Naive thymus-derived CD8-positive, alpha-beta T cell (primary cell): Measurements from ENCODE around the gene SH3GLB2. TPM values are rescaled to one million over a fixed set of nuclear protein-coding genes. Genes with fewer than 3 reads are reported as not detected.
A peak's percentile ranks its signal among the peaks of the same experiment; 100 is the strongest.

Source experiments
- ATAC-seq, 2 donors: fragments of 150-1000 bp; cut with Tn5 transposase in 1 of 2; sonication (Bioruptor Pico), chemical (Tn5 transposase) in 1 of 2; 1 replicate in 1 of 2; 2 replicates in 1 of 2; pipeline ENCODE4 v1.10.0; 2021; ENCODE audit warnings: mild to moderate bottlenecking in 2 of 2, moderate library complexity in 2 of 2
- POLR2A ChIA-PET: fragments of 350-600 bp; sonication (Branson Sonifier 250); formaldehyde crosslinking; loops from one replicate; lab custom pipeline; 2021; ENCODE audit warnings: antibody characterized with exemption; lab: Charles Lee
- DNase-seq, 10 donors: peaks; one replicate each; pipeline versions ENCODE4 v3.0.0 to v3.0.0-alpha.2; 2020 to 2022
- H3K27ac Mint-ChIP-seq, 10 donors: one replicate each; pipeline ENCODE4 v1.8.0; 2020 to 2022; ENCODE audit warnings: mild to moderate bottlenecking in 10 of 10, mixed read lengths in 10 of 10, moderate library complexity in 4 of 10, inconsistent platforms in 1 of 10
- H3K27me3 Mint-ChIP-seq, 5 donors: one replicate each; pipeline ENCODE4 v1.8.0; 2021 to 2022; ENCODE audit warnings: mixed read lengths in 5 of 5
- H3K36me3 Mint-ChIP-seq, 3 donors: one replicate each; pipeline ENCODE4 v1.8.0; 2020 to 2022; ENCODE audit warnings: mixed read lengths in 3 of 3, mild to moderate bottlenecking in 2 of 3, inconsistent platforms in 1 of 3
- H3K4me1 Mint-ChIP-seq, 4 donors: one replicate each; pipeline ENCODE4 v1.8.0; 2021 to 2022; ENCODE audit warnings: mixed read lengths in 4 of 4
- H3K4me3 Mint-ChIP-seq, 10 donors: one replicate each; pipeline ENCODE4 v1.8.0; 2020 to 2022; ENCODE audit warnings: mild to moderate bottlenecking in 10 of 10, mixed read lengths in 10 of 10, moderate library complexity in 6 of 10, inconsistent platforms in 1 of 10
- H3K9me3 Mint-ChIP-seq, 9 donors: one replicate each; pipeline ENCODE4 v1.8.0; 2020 to 2022; ENCODE audit warnings: mixed read lengths in 9 of 9, mild to moderate bottlenecking in 3 of 9, inconsistent platforms in 1 of 9, moderate library complexity in 1 of 9
- polyA plus RNA-seq, 3 donors: library from polyadenylated mRNA; unstranded; fragments of 300-500 nt; fragmentation: Illumina TruSeq; gene quantifications; one replicate each; pipeline ENCODE4 v1.2.3, GENCODE V29; 2021
- total RNA-seq, 8 experiments: library from RNA in 2 of 8; stranded (reverse) in 2 of 8; gene quantifications; one replicate each; pipeline ENCODE4 v1.2.3 and lab custom pipeline; 2021 to 2026

The SH3GLB2 gene
- 100 to 1,000 TPM; 109 to 113 TPM for total RNA-seq
- polyA plus RNA-seq: 10 to 100 TPM; 21.7 to 40.9 (median 37.8) TPM
- 50.5 to 128 (median 82.6) reads per million in 6 experiments for total RNA-seq (lab: John Stamatoyannopoulos, UW)

- peak within 1 kb of the TSS; percentile 7 to 94 (median 74) for H3K27ac Mint-ChIP-seq
Observed at GRCh38 chr9:129028192-129028966, at the start of gene SH3GLB2. Gene SH3GLB2 (minus strand): TSS chr9:129028331. CDS start chr9:129028154, 177 bp downstream.

GRCh38 chr9:129077236-129077635 is 49.1 kb upstream of the SH3GLB2 start:
- H3K4me1 Mint-ChIP-seq: peaks cover 5 to 40% (median 27%) of the 10 kb centered on the region in 4 donors

More at GRCh38 chr9:129028192-129028966, at the start of gene SH3GLB2:
- Mint-ChIP-seq H3K9me3 (no peaks in the 10 kb centered on the region), H3K4me3 (peak within 1 kb of the TSS; percentile 64 to 86 (median 80)), H3K27me3 (no peaks in the 10 kb centered on the region), H3K4me1 (peaks cover 7 to 31% (median 19%) of the 10 kb centered on the region in 4 donors), H3K36me3 (no peaks in the 10 kb centered on the region)
- peak; percentile 80 to 81 for ATAC-seq
- POLR2A ChIA-PET: interaction anchor here (0.6 to 1.9 kb wide), 8 partner anchors 8 to 244 kb away, joined by 3 to 19 read pairs (median 6); partner anchors contain the start of genes DOLPP1, MIGA2, PTPA and SPOUT1
- peak; percentile 78 to 97 (median 90) for DNase-seq

GRCh38 chr9:129076640-129077037 is 48.5 kb upstream of the SH3GLB2 start:
- Mint-ChIP-seq H3K9me3 (no peaks in the 10 kb centered on the region), H3K4me3 (no peak overlapping the region), H3K36me3 (no peaks in the 10 kb centered on the region), H3K27me3 (no peaks in the 10 kb centered on the region), H3K27ac (peak overlapping the region in 1 of 10 donors; percentile 48), H3K4me1 (peaks cover 5 to 40% (median 27%) of the 10 kb centered on the region in 4 donors)
- POLR2A ChIA-PET: no interaction called here
- DNase-seq: no peak
- ATAC-seq: no peak

More at GRCh38 chr9:129077236-129077635, 49.1 kb upstream of the SH3GLB2 start:
- H3K27ac Mint-ChIP-seq: no peak overlapping the region
- H3K4me3 Mint-ChIP-seq: no peak overlapping the region
- no peaks in the 10 kb centered on the region for H3K9me3 Mint-ChIP-seq
- H3K36me3 Mint-ChIP-seq: no peaks in the 10 kb centered on the region
- POLR2A ChIA-PET: no interaction called here
- DNase-seq (no peak), ATAC-seq (no peak)
- H3K27me3 Mint-ChIP-seq: no peaks in the 10 kb centered on the region

GRCh38 chr9:129075996-129076639 is 48.0 kb upstream of the SH3GLB2 start:
- H3K9me3 Mint-ChIP-seq: no peaks in the 10 kb centered on the region
- DNase-seq: no peak
- H3K4me1 Mint-ChIP-seq: peaks cover 5 to 43% (median 29%) of the 10 kb centered on the region in 4 donors
- no peaks in the 10 kb centered on the region for H3K27me3 Mint-ChIP-seq
- H3K27ac Mint-ChIP-seq: no peak overlapping the region
- H3K4me3 Mint-ChIP-seq: no peak overlapping the region
- POLR2A ChIA-PET: no interaction called here
- no peaks in the 10 kb centered on the region for H3K36me3 Mint-ChIP-seq
- no peak for ATAC-seq

- DNase-seq (no peak), ATAC-seq (no peak)
- Mint-ChIP-seq H3K9me3 (no peaks in the 10 kb centered on the region), H3K27me3 (no peaks in the 10 kb centered on the region), H3K27ac (peak overlapping the region in 3 of 10 donors; percentile 22 to 53 (median 51)), H3K36me3 (no peaks in the 10 kb centered on the region), H3K4me3 (no peak overlapping the region), H3K4me1 (peaks cover 14 to 49% (median 37%) of the 10 kb centered on the region in 4 donors)
- POLR2A ChIA-PET: no interaction called here
Observed at GRCh38 chr9:129074106-129074505, 46.0 kb upstream of the SH3GLB2 start.

- no peaks in the 10 kb centered on the region for H3K27me3 Mint-ChIP-seq
- no peak overlapping the region for H3K4me3 Mint-ChIP-seq
- no peaks in the 10 kb centered on the region for H3K9me3 Mint-ChIP-seq
- DNase-seq (peak in 2 of 10 donors; percentile 29 to 39), ATAC-seq (no peak)
- peaks cover 19 to 56% (median 44%) of the 10 kb centered on the region in 4 donors for H3K4me1 Mint-ChIP-seq
- H3K27ac Mint-ChIP-seq: peak overlapping the region; percentile 6 to 76 (median 53)
- POLR2A ChIA-PET: interaction anchor here (2.1 kb wide), 1 partner anchor 8 kb away, joined by 4 read pairs; the partner anchor contains the start of gene DOLPP1
- peaks cover 0 to under 1% (median 0%) of the 10 kb centered on the region in 3 donors for H3K36me3 Mint-ChIP-seq
Observed at GRCh38 chr9:129073404-129073803, 45.3 kb upstream of the SH3GLB2 start.

- Mint-ChIP-seq H3K36me3 (peaks cover 0 to 2% (median 0%) of the 10 kb centered on the region in 3 donors), H3K4me1 (peaks cover 20 to 60% (median 48%) of the 10 kb centered on the region in 4 donors), H3K27ac (peak overlapping the region in 9 of 10 donors; percentile 21 to 84 (median 71)), H3K4me3 (peak overlapping the region in 4 of 10 donors; percentile 58 to 66 (median 60)), H3K27me3 (no peaks in the 10 kb centered on the region), H3K9me3 (no peaks in the 10 kb centered on the region)
- ATAC-seq: no peak
- POLR2A ChIA-PET: interaction anchor here (0.5 to 2.1 kb wide), 4 partner anchors 9 to 1155 kb away, joined by 3 to 4 read pairs (median 3); partner anchors contain the start of genes DOLPP1, SPTAN1 and ST6GALNAC4
- no peak for DNase-seq
Observed at GRCh38 chr9:129072171-129072570, 44.0 kb upstream of the SH3GLB2 start.

GRCh38 chr9:129071526-129072126 is 43.5 kb upstream of the SH3GLB2 start:
- no peaks in the 10 kb centered on the region for H3K9me3 Mint-ChIP-seq
- peaks cover 0 to 5% (median 0%) of the 10 kb centered on the region in 3 donors for H3K36me3 Mint-ChIP-seq
- ATAC-seq (peak in 1 of 2 donors; percentile 38), DNase-seq (peak in 7 of 10 donors; percentile 16 to 71 (median 36))
- H3K27me3 Mint-ChIP-seq: no peaks in the 10 kb centered on the region
- H3K4me3 Mint-ChIP-seq: peak overlapping the region in 5 of 10 donors; percentile 58 to 66 (median 60)
- H3K27ac Mint-ChIP-seq: peak overlapping the region in 9 of 10 donors; percentile 21 to 84 (median 71)
- POLR2A ChIA-PET: interaction anchor here (0.5 to 2.1 kb wide), 6 partner anchors 10 to 1155 kb away, joined by 3 to 6 read pairs (median 3); partner anchors contain the start of genes DOLPP1, SPTAN1 and ST6GALNAC4
- H3K4me1 Mint-ChIP-seq: peaks cover 20 to 60% (median 48%) of the 10 kb centered on the region in 4 donors

- Mint-ChIP-seq H3K4me1 (peaks cover 20 to 60% (median 48%) of the 10 kb centered on the region in 4 donors), H3K4me3 (peak overlapping the region in 2 of 10 donors; percentile 10 to 62)
Observed at GRCh38 chr9:129070696-129071525, 42.8 kb upstream of the SH3GLB2 start.

GRCh38 chr9:129069862-129070641 is 41.9 kb upstream of the SH3GLB2 start:
- POLR2A ChIA-PET: interaction anchor here (0.6 to 3.4 kb wide), 6 partner anchors 11 to 346 kb away, joined by 3 to 39 read pairs (median 5); partner anchors contain the start of genes CRAT, DOLPP1, MIGA2 and PTPA
- no peaks in the 10 kb centered on the region for H3K27me3 Mint-ChIP-seq
- DNase-seq: no peak
- H3K36me3 Mint-ChIP-seq: peaks cover 0 to 16% (median 0%) of the 10 kb centered on the region in 3 donors
- peak overlapping the region in 6 of 10 donors; percentile 11 to 87 (median 76) for H3K4me3 Mint-ChIP-seq
- peak overlapping the region; percentile 40 to 96 (median 90) for H3K27ac Mint-ChIP-seq
- no peak for ATAC-seq
- peaks cover 20 to 60% (median 48%) of the 10 kb centered on the region in 4 donors for H3K4me1 Mint-ChIP-seq
- H3K9me3 Mint-ChIP-seq: no peaks in the 10 kb centered on the region

More at GRCh38 chr9:129070696-129071525, 42.8 kb upstream of the SH3GLB2 start:
- no peak for DNase-seq
- Mint-ChIP-seq H3K9me3 (no peaks in the 10 kb centered on the region), H3K36me3 (peaks cover 0 to 9% (median 0%) of the 10 kb centered on the region in 3 donors), H3K27ac (peak overlapping the region in 9 of 10 donors; percentile 21 to 84 (median 40)), H3K27me3 (no peaks in the 10 kb centered on the region)
- POLR2A ChIA-PET: interaction anchor here (0.6 to 3.4 kb wide), 4 partner anchors 10 to 36 kb away, joined by 3 to 39 read pairs (median 5); partner anchors contain the start of gene DOLPP1
- no peak for ATAC-seq
